ENCODE results near the gene VWA7.
A peak's percentile ranks its signal among the peaks of the same experiment; 100 is the strongest.

The VWA7 gene

DNA sequence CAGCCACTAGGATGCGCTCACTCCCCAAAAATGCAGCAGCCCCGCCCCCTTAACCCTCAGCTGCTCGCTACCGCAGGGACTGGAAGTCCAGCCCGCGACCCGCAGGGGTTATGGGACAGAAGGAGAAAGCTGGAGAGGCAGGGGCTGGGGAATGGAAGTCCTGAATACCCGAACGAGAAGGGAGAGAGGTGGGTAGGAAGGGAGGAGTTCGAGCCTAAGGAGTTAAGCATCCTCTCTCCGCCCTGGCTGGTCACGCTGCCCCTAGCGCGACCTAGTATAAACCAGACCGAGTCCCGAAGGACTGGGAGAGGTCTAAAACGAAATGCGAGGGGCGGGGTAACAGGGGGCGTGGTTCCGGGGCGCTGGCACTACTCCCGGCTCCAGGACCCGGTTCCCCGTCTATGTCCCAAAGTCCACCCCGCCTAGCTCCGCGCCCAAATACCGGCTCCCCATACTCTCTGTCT, 47.6 kb downstream of the VWA7 start:
- Histone ChIP-seq H3K27me3 (ENCODE audit: control insufficient read depth, insufficient read depth, low read length) (no peaks in the 10 kb centered on the region), H3K9me3 (replicated peaks; ENCODE audit: low read length) (no peaks in the 10 kb centered on the region), H3K9ac (ENCODE audit: low read depth, low read length) (peak overlapping the region; percentile 89), H3K4me2 (ENCODE audit: low read length) (peak overlapping the region; percentile 90), H3K4me3 (ENCODE audit: low read length) (peak overlapping the region; percentile 79), H3K36me3 (ENCODE audit: insufficient read depth, low read length) (peaks cover 63% of the 10 kb centered on the region), H3K4me1 (ENCODE audit: control insufficient read depth, insufficient read depth, low read length) (peaks cover 28% of the 10 kb centered on the region)

DNA sequence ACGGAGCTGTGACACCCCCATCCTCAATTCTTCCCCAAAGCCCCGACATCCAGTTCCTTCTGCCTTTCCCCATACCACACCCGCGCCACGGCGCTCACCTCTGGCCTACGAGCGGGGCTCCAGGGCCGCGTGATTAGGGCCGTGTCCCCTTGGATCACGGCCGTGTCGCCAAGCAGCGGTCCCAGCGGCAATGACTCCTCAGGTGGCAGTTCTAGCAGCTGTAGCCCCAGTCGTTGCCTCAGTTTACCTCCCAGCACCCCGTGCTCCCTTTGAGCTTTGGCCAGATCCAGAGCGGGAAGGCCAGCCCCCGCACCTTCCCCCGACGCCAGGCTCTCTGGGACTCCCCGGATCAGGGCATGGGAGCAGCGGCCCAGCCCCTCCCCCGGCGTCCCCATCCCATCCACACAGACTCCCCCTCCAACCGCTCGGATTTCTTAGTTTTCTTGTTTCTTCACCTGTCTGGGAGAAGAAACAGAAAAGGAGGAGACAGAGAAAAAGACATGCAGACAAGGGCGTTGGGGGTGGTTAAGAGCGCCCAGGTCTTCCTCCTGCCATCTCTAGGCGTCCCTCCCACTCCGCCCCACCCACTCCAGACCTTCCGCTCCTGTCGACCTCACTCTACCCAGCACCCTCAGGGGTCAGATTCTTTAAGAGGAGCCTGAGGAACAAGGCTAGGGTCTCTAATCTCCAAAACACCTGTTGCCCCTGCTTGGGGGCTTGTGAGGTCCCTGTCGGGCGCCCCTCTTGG, 48.2 kb downstream of the VWA7 start, which contains the start of gene DDAH2:
DDAH2 (minus strand) TSS at position 533 of the 748 bp plus-strand sequence; CDS start at position 395, 138 bp downstream.
- Histone ChIP-seq H3K4me3 (ENCODE audit: low read length) (peak within 1 kb of the TSS; percentile 79), H3K36me3 (ENCODE audit: insufficient read depth, low read length) (peaks cover 57% of the 10 kb centered on the region), H3K27me3 (ENCODE audit: control insufficient read depth, insufficient read depth, low read length) (no peaks in the 10 kb centered on the region), H3K4me1 (ENCODE audit: control insufficient read depth, insufficient read depth, low read length) (peaks cover 23% of the 10 kb centered on the region), H3K9me3 (replicated peaks; ENCODE audit: low read length) (no peaks in the 10 kb centered on the region), H3K4me2 (ENCODE audit: low read length) (peak within 1 kb of the TSS; percentile 90), H3K9ac (ENCODE audit: low read depth, low read length) (peak within 1 kb of the TSS; percentile 89)

DNA sequence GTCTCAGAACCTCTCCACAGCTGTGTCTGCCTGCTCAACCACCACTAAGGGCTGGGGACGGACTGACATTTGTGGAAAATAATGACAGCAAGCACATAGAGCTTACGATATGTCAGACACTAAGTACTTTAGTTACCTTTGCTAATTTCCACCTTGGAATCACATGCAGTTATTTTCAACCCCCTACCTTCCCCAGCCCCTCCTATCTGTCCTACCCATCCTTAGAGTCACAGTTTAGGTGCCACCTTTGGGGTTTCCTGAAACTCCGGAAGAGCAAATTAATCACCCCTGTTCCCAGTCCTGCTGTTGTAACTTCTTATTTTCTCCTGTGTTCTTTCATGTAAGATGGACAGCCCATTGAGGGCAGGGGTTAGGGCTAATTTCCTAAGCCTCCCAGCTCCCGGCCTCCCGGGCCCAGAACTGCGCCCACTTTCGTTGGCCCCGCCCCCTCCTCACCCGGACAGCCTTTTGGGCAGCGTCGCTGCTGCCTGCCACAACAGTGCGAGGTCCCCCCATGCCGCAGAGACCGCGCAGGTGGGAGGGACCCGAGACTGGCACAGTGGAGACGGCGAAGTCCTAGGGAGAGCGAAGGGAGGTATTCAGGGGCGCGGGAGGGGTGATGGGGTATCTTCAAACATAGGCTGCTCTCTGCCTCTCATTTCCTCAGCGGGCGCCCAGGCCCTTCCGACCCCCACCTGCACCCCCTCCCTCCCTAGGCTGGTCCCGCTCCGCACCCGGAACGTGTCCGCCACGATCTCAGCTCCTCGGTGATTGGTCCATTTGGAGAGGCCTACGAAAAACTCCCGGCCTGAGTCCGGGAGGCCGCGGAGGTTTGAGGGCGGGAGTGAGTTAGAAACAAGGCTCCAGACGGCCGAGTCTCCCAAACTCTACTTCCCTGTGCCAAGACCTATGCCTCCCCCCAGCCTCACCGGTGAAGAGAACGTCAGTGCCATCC, 49.1 kb downstream of the VWA7 start:
- H3K4me2 ChIP-seq (ENCODE audit: low read length), result peak overlapping the region; percentile 90
- peaks cover 48% of the 10 kb centered on the region for H3K36me3 ChIP-seq (ENCODE audit: insufficient read depth, low read length)
- H3K9me3 ChIP-seq (replicated peaks; ENCODE audit: low read length), result no peaks in the 10 kb centered on the region
- peak overlapping the region; percentile 89 for H3K9ac ChIP-seq (ENCODE audit: low read depth, low read length)
- H3K4me3 ChIP-seq (ENCODE audit: low read length), result peak overlapping the region; percentile 79
- H3K27me3 ChIP-seq (ENCODE audit: control insufficient read depth, insufficient read depth, low read length), result no peaks in the 10 kb centered on the region
- peaks cover 15% of the 10 kb centered on the region for H3K4me1 ChIP-seq (ENCODE audit: control insufficient read depth, insufficient read depth, low read length)

DNA sequence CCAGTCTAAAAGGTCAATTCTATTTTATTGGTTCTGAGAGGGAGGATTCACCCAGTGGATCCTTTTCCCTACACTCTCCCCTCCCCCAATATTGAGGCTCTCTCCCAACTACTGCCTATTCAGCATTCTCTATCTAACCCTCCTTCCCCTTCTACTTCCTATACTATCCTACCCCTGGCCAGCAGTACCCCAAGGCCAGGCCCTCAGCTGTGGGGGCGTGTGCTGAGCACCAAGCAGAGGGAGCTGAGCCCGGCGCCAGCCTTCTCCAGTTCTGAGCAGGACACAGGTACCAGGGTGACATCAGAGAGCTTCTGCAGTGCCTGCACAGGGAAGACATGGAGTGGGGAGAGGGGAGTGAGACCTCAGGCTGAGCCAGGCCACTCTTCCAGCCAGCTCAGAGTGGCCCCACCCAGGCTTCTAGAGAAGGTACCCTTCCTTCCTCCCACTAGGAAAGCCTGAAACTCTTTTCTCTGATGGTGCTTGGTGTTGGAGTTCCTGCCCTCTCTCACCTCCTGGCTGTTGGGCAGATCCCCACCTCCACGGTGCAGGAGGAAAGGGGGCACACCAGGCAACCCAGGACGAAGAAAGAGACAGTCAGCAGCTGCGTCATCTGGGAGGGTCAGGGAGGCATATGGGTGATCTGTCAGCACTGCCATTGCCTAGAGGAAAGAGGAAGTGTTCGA, 50.0 kb downstream of the VWA7 start:
- Histone ChIP-seq H3K9me3 (replicated peaks; ENCODE audit: low read length) (no peaks in the 10 kb centered on the region), H3K9ac (ENCODE audit: low read depth, low read length) (no peak overlapping the region), H3K4me1 (ENCODE audit: control insufficient read depth, insufficient read depth, low read length) (peaks cover 15% of the 10 kb centered on the region), H3K27me3 (ENCODE audit: control insufficient read depth, insufficient read depth, low read length) (no peaks in the 10 kb centered on the region), H3K36me3 (ENCODE audit: insufficient read depth, low read length) (peaks cover 42% of the 10 kb centered on the region), H3K4me2 (ENCODE audit: low read length) (no peak overlapping the region), H3K4me3 (ENCODE audit: low read length) (no peak overlapping the region)

DNA sequence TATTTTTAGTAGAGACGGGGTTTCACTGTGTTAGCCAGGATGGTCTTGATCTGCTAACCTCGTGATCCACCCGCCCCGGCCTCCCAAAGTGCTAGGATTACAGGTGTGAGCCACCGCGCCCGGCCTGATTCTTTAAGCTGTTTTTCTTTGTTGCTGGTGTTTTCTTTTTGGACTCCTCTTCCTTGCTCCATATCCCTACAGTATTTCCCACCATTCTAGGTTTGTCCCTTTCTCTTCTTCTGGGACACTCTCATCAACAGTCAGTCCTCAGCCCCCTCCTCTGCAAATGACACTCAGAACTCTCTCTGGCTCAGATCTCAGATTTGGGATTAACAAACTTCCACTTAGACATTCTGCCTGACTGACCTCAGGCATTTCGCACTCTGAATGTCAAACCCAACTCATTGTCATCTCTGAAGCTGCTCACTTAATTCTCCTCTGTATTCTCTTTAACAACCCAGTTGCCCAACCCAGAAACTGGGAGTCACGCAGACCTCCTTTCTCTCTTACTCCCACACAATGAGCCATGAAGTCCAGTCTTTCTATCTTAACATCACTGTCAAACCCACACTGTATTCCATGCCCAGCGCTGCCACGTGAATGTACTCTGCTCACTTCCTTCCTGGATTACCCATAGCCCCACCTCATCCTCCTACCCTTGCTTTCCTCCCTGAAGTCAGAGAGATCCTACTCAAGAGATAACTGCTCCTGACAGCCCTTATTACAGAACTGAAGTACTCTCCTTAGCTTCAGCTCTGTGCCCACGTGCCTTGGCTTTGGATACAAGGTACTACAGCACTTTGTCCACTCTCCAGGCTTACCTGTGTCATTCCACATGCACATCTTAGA, 51.4 kb downstream of the VWA7 start:
- Histone ChIP-seq H3K4me2 (ENCODE audit: low read length) (no peak overlapping the region), H3K27me3 (ENCODE audit: control insufficient read depth, insufficient read depth, low read length) (no peaks in the 10 kb centered on the region), H3K9ac (ENCODE audit: low read depth, low read length) (no peak overlapping the region), H3K4me3 (ENCODE audit: low read length) (no peak overlapping the region), H3K36me3 (ENCODE audit: insufficient read depth, low read length) (peaks cover 31% of the 10 kb centered on the region), H3K4me1 (ENCODE audit: control insufficient read depth, insufficient read depth, low read length) (peaks cover 13% of the 10 kb centered on the region), H3K9me3 (replicated peaks; ENCODE audit: low read length) (no peaks in the 10 kb centered on the region)

DNA sequence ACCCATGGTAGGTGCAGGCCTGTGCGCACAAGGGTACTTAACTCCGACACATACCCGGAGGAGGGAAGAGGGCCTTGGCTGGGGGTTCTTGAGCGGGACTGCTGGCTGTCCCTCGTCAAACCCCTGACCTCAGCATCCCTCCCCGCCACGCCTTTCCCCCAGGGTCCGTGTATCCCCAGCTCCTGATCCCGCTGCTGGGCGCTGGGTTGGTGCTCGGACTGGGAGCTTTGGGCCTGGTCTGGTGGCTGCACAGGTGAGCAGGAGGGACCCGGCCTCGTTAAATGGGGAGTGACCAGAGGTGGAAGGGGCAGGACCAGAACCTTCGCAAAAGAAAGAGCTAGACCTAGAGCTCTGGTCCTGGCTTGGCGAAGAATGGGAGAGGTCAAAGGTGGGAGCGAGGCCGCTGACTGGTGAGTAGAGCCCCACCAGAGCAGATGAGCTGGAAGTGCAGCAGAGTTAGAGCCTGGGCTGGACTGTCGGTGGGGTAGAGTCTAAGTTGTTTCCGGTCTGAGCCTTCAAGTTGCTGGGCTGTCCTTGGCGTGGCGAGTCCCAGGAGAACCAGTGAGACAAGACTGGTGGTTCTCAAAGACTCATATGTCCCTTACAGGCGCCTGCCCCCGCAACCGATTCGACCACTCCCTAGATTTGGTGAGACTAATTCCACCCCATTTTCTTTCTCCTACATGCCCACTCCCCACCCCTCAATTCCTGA, 53.0 kb downstream of the VWA7 start:
- Histone ChIP-seq H3K36me3 (ENCODE audit: insufficient read depth, low read length) (peaks cover 25% of the 10 kb centered on the region), H3K4me3 (ENCODE audit: low read length) (no peak overlapping the region), H3K9ac (ENCODE audit: low read depth, low read length) (no peak overlapping the region), H3K9me3 (replicated peaks; ENCODE audit: low read length) (no peaks in the 10 kb centered on the region), H3K27me3 (ENCODE audit: control insufficient read depth, insufficient read depth, low read length) (no peaks in the 10 kb centered on the region), H3K4me1 (ENCODE audit: control insufficient read depth, insufficient read depth, low read length) (peaks cover 7% of the 10 kb centered on the region), H3K4me2 (ENCODE audit: low read length) (no peak overlapping the region)

DNA sequence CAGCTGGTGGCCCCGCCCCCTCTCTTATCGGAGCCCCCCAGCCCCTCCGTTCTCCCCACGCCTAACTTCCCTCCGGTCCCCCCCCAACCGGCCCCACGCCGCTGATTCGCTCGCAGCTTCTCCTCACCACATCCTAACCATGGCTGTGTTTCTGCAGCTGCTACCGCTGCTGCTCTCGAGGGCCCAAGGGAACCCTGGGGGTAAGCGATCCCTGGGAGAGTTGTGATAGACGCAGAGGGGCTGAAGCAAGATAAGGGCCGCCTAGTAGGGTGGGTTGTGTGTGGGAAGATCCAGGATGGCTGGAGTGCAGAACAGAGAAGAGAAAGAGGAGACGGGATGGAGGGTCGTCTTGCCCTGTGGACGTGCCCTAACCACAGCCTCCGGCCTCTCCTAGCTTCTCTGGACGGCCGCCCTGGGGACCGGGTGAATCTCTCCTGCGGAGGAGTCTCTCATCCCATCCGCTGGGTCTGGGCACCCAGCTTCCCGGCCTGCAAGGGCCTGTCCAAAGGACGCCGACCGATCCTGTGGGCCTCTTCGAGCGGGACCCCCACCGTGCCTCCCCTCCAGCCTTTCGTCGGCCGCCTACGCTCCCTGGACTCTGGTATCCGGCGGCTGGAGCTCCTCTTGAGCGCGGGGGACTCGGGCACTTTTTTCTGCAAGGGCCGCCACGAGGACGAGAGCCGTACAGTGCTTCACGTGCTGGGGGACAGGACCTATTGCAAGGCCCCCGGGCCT, 53.7 kb downstream of the VWA7 start, which contains the start of gene MPIG6B:
MPIG6B (plus strand) TSS at position 129 of the 735 bp plus-strand sequence; CDS start at position 140, 11 bp downstream.
- Histone ChIP-seq H3K4me1 (ENCODE audit: control insufficient read depth, insufficient read depth, low read length) (peaks cover 1% of the 10 kb centered on the region), H3K4me3 (ENCODE audit: low read length) (no peak within 1 kb of the TSS)

DNA sequence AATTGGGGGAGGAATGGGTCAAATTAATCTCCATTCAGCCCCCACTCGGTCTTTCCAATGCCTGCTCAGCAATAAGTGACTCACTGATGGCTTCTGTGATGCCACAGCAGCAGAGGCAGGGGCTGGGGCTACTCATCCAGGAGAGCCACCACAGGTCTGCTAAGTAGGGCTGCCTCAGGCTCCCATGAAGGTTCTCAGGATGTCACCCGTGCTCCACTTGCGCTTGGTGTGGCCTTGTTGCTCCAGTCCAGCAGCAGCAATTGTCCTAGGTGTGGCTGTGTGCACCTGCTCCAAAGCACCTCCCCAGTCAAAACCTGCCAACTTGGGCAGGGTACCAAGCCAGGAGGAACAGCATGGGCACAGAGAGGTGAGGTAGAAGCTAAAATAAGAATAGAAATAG, 55.0 kb downstream of the VWA7 start:
- H3K4me1 ChIP-seq (ENCODE audit: control insufficient read depth, insufficient read depth, low read length), result no peaks in the 10 kb centered on the region
- no peak overlapping the region for H3K4me2 ChIP-seq (ENCODE audit: low read length)
- no peak overlapping the region for H3K9ac ChIP-seq (ENCODE audit: low read depth, low read length)
- no peaks in the 10 kb centered on the region for H3K9me3 ChIP-seq (replicated peaks; ENCODE audit: low read length)
- no peak overlapping the region for H3K4me3 ChIP-seq (ENCODE audit: low read length)
- peaks cover 16% of the 10 kb centered on the region for H3K36me3 ChIP-seq (ENCODE audit: insufficient read depth, low read length)
- no peaks in the 10 kb centered on the region for H3K27me3 ChIP-seq (ENCODE audit: control insufficient read depth, insufficient read depth, low read length)

More for the DNA sequence above, 53.7 kb downstream of the VWA7 start, which contains the start of gene MPIG6B:
- Histone ChIP-seq H3K27me3 (ENCODE audit: control insufficient read depth, insufficient read depth, low read length) (no peaks in the 10 kb centered on the region), H3K9ac (ENCODE audit: low read depth, low read length) (no peak within 1 kb of the TSS), H3K4me2 (ENCODE audit: low read length) (no peak within 1 kb of the TSS), H3K36me3 (ENCODE audit: insufficient read depth, low read length) (peaks cover 25% of the 10 kb centered on the region), H3K9me3 (replicated peaks; ENCODE audit: low read length) (no peaks in the 10 kb centered on the region)

DNA sequence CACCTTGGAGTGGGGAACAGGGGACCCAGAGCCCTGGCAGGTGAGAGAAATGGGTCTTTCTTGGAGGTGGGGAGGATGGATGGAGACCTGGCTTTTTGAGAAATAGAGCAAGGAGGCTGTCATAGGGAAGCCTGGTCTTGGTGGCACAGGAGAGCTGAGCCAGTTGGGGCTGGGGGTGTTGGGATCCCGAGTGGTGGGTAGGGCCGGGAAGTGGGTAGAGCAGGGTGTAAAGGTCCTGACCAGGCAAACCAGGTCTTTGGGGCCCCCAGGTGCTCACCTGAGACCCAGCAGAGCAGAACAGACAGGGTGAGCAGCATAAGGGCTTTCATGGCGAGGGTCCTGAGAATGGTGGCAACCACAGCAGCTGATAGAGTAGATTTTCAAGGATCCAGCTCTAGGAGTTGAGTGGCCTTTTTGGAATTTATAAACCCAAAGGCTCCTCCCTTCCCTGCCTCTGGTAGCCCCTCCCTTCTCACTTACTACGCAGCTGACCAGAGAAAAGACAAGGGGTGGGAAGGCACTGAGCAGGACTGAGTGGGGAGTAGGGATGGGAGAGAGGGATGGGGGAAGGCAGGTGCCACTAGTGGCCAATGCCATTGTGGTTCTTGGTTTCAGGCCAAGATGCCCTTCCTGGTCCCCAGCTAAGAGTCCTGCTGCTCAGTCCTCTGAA, 55.6 kb downstream of the VWA7 start, which contains the start of gene LY6G6C:
LY6G6C (minus strand) TSS at position 396 of the 670 bp plus-strand sequence; CDS start at position 329, 67 bp downstream.
- Histone ChIP-seq H3K9me3 (replicated peaks; ENCODE audit: low read length) (no peaks in the 10 kb centered on the region), H3K27me3 (ENCODE audit: control insufficient read depth, insufficient read depth, low read length) (no peaks in the 10 kb centered on the region), H3K4me2 (ENCODE audit: low read length) (no peak within 1 kb of the TSS), H3K4me3 (ENCODE audit: low read length) (no peak within 1 kb of the TSS), H3K36me3 (ENCODE audit: insufficient read depth, low read length) (peaks cover 10% of the 10 kb centered on the region), H3K4me1 (ENCODE audit: control insufficient read depth, insufficient read depth, low read length) (no peaks in the 10 kb centered on the region), H3K9ac (ENCODE audit: low read depth, low read length) (no peak within 1 kb of the TSS)
